HepG2 (cell line): Measurements from ENCODE around the gene TMEM131L. TPM values are rescaled to one million over a fixed set of nuclear protein-coding genes. Genes with fewer than 3 reads are reported as not detected.
"Not testable (repeated sequence)": the region's sequence is repeated elsewhere in the genome, so short reads cannot be mapped to it uniquely, and the experiment has no call there.

Experiments
- ATAC-seq: fragments of 200-7000 bp; cut with Tn5 transposase; 3 replicates; pipeline ENCODE4 v1.9.1; 2020; ENCODE audit warnings: mild to moderate bottlenecking, moderate library complexity
- BruUV-seq: library from RNA; stranded (reverse); fragments of 400-500 nt; replicated peaks from 2 replicates; lab custom pipeline; 2021; lab: Mats Ljungman, UMichigan
- CTCF ChIA-PET: fragments of 300-600 bp; formaldehyde crosslinking; extraction: SDS; loops from one replicate; lab custom pipeline; 2021; ENCODE audit warnings: low total read pairs, inconsistent platforms, low intra/inter-chr PET ratio; lab: Yijun Ruan, JAX
- POLR2A ChIA-PET: fragments of 350-600 bp; sonication (Branson Sonifier 250); formaldehyde crosslinking; loops from one replicate; lab custom pipeline; 2020; ENCODE audit warnings: antibody characterized with exemption, inconsistent platforms; lab: Yijun Ruan, JAX
- DNase-seq: peaks from one replicate; pipeline ENCODE4 v3.0.0-alpha.2; 2015; ENCODE audit warnings: low spot score
- FAIRE-seq: peaks from 3 replicates; lab custom pipeline; 2011; peaks lifted over from hg19 to GRCh38; lab: Jason Lieb, UNC
- H2AFZ ChIP-seq: one replicate; pipeline ENCODE4 v1.6.1; 2011; ENCODE audit warnings: low read length, inconsistent platforms
- H3K27ac ChIP-seq: fragments of 300-600 bp; 3 replicates; pipeline ENCODE4 v1.8.0; 2011; ENCODE audit warnings: mixed run types, mild to moderate bottlenecking, mixed read lengths, low read length, inconsistent platforms; ENCODE audit not compliant: insufficient read depth; ENCODE audit errors: extremely low read length
- H3K27me3 ChIP-seq, 2 experiments: fragments of 200-600 bp in 1 of 2; 2 replicates in 1 of 2; 3 replicates in 1 of 2; pipeline versions ENCODE4 v1.6.0 to v1.8.0; 2011; ENCODE audit warnings: low read length in 2 of 2, mild to moderate bottlenecking in 2 of 2, moderate library complexity in 2 of 2, inconsistent platforms in 1 of 2; ENCODE audit not compliant: insufficient read depth in 2 of 2, control insufficient read depth in 1 of 2
- H3K36me3 ChIP-seq, 2 experiments: fragments of 200-600 bp in 1 of 2; replicated peaks in 1 of 2; 2 replicates in 1 of 2; 3 replicates in 1 of 2; pipeline versions ENCODE4 v1.5.1 to v1.8.0; 2011; ENCODE audit warnings: low read length in 2 of 2, inconsistent platforms in 1 of 2; ENCODE audit not compliant: insufficient read depth in 2 of 2, control insufficient read depth in 1 of 2
- H3K4me1 ChIP-seq: 2 replicates; pipeline ENCODE4 v1.5.1; 2012; ENCODE audit warnings: low read length, inconsistent platforms; ENCODE audit not compliant: insufficient read depth
- H3K4me2 ChIP-seq: 2 replicates; pipeline ENCODE4 v1.6.0; 2011; ENCODE audit warnings: low read depth, low read length, inconsistent platforms
- H3K4me3 ChIP-seq, 3 experiments: fragments of 200-600 bp in 1 of 3; sonication (generic), shearing (Covaris generic) in 1 of 3; replicated peaks in 1 of 3; 2 replicates each; pipeline ENCODE4 v1.5.1; 2011 to 2016; ENCODE audit warnings: low read length in 3 of 3, inconsistent platforms in 2 of 3, low read depth in 2 of 3, mild to moderate bottlenecking in 2 of 3, control low read depth in 1 of 3, mixed read lengths in 1 of 3; ENCODE audit not compliant: insufficient read depth in 1 of 3
- H3K79me2 ChIP-seq: one replicate; pipeline ENCODE4 v1.6.1; 2011; ENCODE audit warnings: low read length, inconsistent platforms; ENCODE audit not compliant: insufficient read depth
- H3K9ac ChIP-seq: 2 replicates; pipeline ENCODE4 v1.6.0; 2011; ENCODE audit warnings: mild to moderate bottlenecking, low read depth, low read length, inconsistent platforms; ENCODE audit not compliant: insufficient read depth
- H3K9me3 ChIP-seq: 2 replicates; pipeline ENCODE4 v1.5.1; 2012; ENCODE audit warnings: mild to moderate bottlenecking, low read length
- H4K20me1 ChIP-seq: 2 replicates; pipeline ENCODE4 v1.6.0; 2011; ENCODE audit warnings: inconsistent platforms, mild to moderate bottlenecking, low read length, moderate library complexity; ENCODE audit not compliant: insufficient read depth
- KDM2A ChIP-seq: sonication (generic); formaldehyde crosslinking; IDR thresholded peaks from 2 replicates; pipeline ENCODE4 v1.4.0; 2020; ENCODE audit warnings: low read depth, missing genetic modification reagents, borderline replicate concordance
- ZNF484 ChIP-seq: sonication (generic); formaldehyde crosslinking; IDR thresholded peaks from 2 replicates; pipeline ENCODE4 v1.5.1; 2020; ENCODE audit warnings: mild to moderate bottlenecking, low read depth, missing genetic modification reagents, borderline replicate concordance
- WGBS: methylation state at CpG from one replicate; pipeline ENCODE4 v1.1.6; 2017; ENCODE audit warnings: low lambda C conversion rate; 5-methylcytosine and 5-hydroxymethylcytosine counted together
- in situ Hi-C: cut with HindIII; loops from 2 replicates; pipeline ENCODE4 v1.10.0; 2017; ENCODE audit warnings: low pct_unique_long_range_greater_than_20kb; ENCODE audit not compliant: extremely low pct_ligation_motif_present
- intact Hi-C: fragments of 100-400 bp; cut with micrococcal nuclease; formaldehyde crosslinking; loops from one replicate; pipeline ENCODE4 v1.10.0; 2022; ENCODE audit not compliant: unreplicated experiment
- polyA plus RNA-seq, 8 experiments: library from polyadenylated mRNA; depleted of rRNA in 3 of 8; stranded (reverse) in 7 of 8; unstranded in 1 of 8; fragments of >200 nt; fragmentation: Illumina TruSeq in 4 of 8; extraction: Trizol in 4 of 8; gene quantifications; 2 replicates each; pipeline versions ENCODE4 v1.2.1 to v1.2.3, GENCODE V29; 2011 to 2016; ENCODE audit warnings: low read depth in 4 of 8, missing spikeins in 1 of 8, mixed read lengths in 1 of 8; ENCODE audit not compliant: insufficient read depth in 1 of 8
- total RNA-seq, 5 experiments: library from RNA; depleted of rRNA; stranded (reverse); fragments of >200 nt; fragmentation: Illumina TruSeq; extraction: Trizol; gene quantifications; 2 replicates each; pipeline ENCODE4 v1.2.3, GENCODE V29; 2016; ENCODE audit warnings: low read depth in 1 of 5

TMEM131L gene
- total and polyA plus RNA-seq, 2 of the 13 experiments (the other 11 are each of a cell fraction or from before 2014, with no cell fraction given): 2.2 to 4.5 TPM

GRCh38 chr4:153450544-153450917 lies 15.6 kb upstream of the TMEM131L start:
- intact Hi-C loops (no loop called here), in situ Hi-C loops (no loop called here)
- CTCF ChIA-PET: no interaction called here
- no peaks in the 10 kb centered on the region for H3K27me3 ChIP-seq
- peaks cover 37% of the 10 kb centered on the region for H3K4me1 ChIP-seq
- WGBS: 72% methylated on average over 5 of the region's 5 CpGs
- H4K20me1 ChIP-seq: no peaks in the 10 kb centered on the region
- FAIRE-seq: no peak
- no peak overlapping the region for H3K4me3 ChIP-seq
- TF ChIP-seq ZNF484 (CRISPR knock-in tag) (no peak), KDM2A (CRISPR knock-in tag) (no peak)
- H3K27ac ChIP-seq: no peak overlapping the region
- no peak overlapping the region for H3K4me2 ChIP-seq
- H2AFZ ChIP-seq: no peak overlapping the region
- no TSS peak for BruUV-seq
- H3K36me3 ChIP-seq: no peaks in the 10 kb centered on the region
- no peak overlapping the region for H3K9ac ChIP-seq
- no peaks in the 10 kb centered on the region for H3K79me2 ChIP-seq
- POLR2A ChIA-PET: no interaction called here
- H3K9me3 ChIP-seq: no peaks in the 10 kb centered on the region
- no peak for DNase-seq
- no peak for ATAC-seq

GRCh38 chr4:153451145-153451544 lies 15.0 kb upstream of the TMEM131L start:
- DNase-seq, H4K20me1 ChIP-seq, H3K9ac ChIP-seq, H3K9me3 ChIP-seq, H3K79me2 ChIP-seq, H3K27me3 ChIP-seq, H3K36me3 ChIP-seq, FAIRE-seq, H3K27ac ChIP-seq, BruUV-seq, H2AFZ ChIP-seq, CTCF ChIA-PET, intact Hi-C loops, in situ Hi-C loops, H3K4me2 ChIP-seq, H3K4me3 ChIP-seq, ATAC-seq: not testable (repeated sequence)
- H3K4me1 ChIP-seq: peaks cover 37% of the 10 kb centered on the region
- 48% methylated on average over 13 of the region's 13 CpGs for WGBS
- POLR2A ChIA-PET: interaction anchor here (2.9 kb wide), 1 partner anchor 15 kb away, joined by 13 read pairs; the partner anchor contains the start of gene TMEM131L
